ENCODE results near the gene DDX3X.
"Not testable (repeated sequence)": the region's sequence is repeated elsewhere in the genome, so short reads cannot be mapped to it uniquely, and the experiment has no call there.

The DDX3X gene

GRCh38 chrX:41406201-41406600 lies 72.2 kb downstream of the DDX3X start:
- H3K36me3 ChIP-seq (ENCODE audit: control insufficient read depth in 1 of 2, insufficient read depth in 2 of 2, low read length in 2 of 2), result no peaks in the 10 kb centered on the region
- no peaks in the 10 kb centered on the region for H3K4me1 ChIP-seq (ENCODE audit: control insufficient read depth in 1 of 2, insufficient read depth in 2 of 2, low read length in 2 of 2)
- H3K4me3 ChIP-seq (ENCODE audit: low read depth in 1 of 2, low read length in 2 of 2), result no peak overlapping the region
- H3K27me3 ChIP-seq (ENCODE audit: control insufficient read depth in 1 of 2, insufficient read depth in 2 of 2, low read length in 2 of 2), result no peaks in the 10 kb centered on the region
- no peak overlapping the region for H3K9ac ChIP-seq (ENCODE audit: low read depth in 1 of 2, low read length in 2 of 2)
- H3K27ac ChIP-seq (ENCODE audit: low read depth, low read length), result no peak overlapping the region
- H3K9me3 ChIP-seq (ENCODE audit: control insufficient read depth in 1 of 2, low read length in 2 of 2), result no peaks in the 10 kb centered on the region

GRCh38 chrX:41407816-41408215 lies 73.9 kb downstream of the DDX3X start:
- Histone ChIP-seq H3K4me3 (ENCODE audit: low read depth in 1 of 2, low read length in 2 of 2) (no peak overlapping the region), H3K27ac (ENCODE audit: low read depth, low read length) (no peak overlapping the region), H3K27me3 (ENCODE audit: control insufficient read depth in 1 of 2, insufficient read depth in 2 of 2, low read length in 2 of 2) (no peaks in the 10 kb centered on the region), H3K36me3 (ENCODE audit: control insufficient read depth in 1 of 2, insufficient read depth in 2 of 2, low read length in 2 of 2) (no peaks in the 10 kb centered on the region), H3K9me3 (ENCODE audit: control insufficient read depth in 1 of 2, low read length in 2 of 2) (no peaks in the 10 kb centered on the region), H3K9ac (ENCODE audit: low read depth in 1 of 2, low read length in 2 of 2) (no peak overlapping the region), H3K4me1 (ENCODE audit: control insufficient read depth in 1 of 2, insufficient read depth in 2 of 2, low read length in 2 of 2) (peaks cover 0 to 3% of the 10 kb centered on the region in 2 donors)

GRCh38 chrX:41408576-41408975 lies 74.6 kb downstream of the DDX3X start:
- Histone ChIP-seq H3K27me3 (ENCODE audit: control insufficient read depth in 1 of 2, insufficient read depth in 2 of 2, low read length in 2 of 2) (no peaks in the 10 kb centered on the region), H3K9me3 (ENCODE audit: control insufficient read depth in 1 of 2, low read length in 2 of 2) (no peaks in the 10 kb centered on the region), H3K4me1 (ENCODE audit: control insufficient read depth in 1 of 2, insufficient read depth in 2 of 2, low read length in 2 of 2) (peaks cover 0 to 3% of the 10 kb centered on the region in 2 donors), H3K4me3 (ENCODE audit: low read depth in 1 of 2, low read length in 2 of 2) (no peak overlapping the region), H3K9ac (ENCODE audit: low read depth in 1 of 2, low read length in 2 of 2) (no peak overlapping the region), H3K27ac (ENCODE audit: low read depth, low read length) (no peak overlapping the region), H3K36me3 (ENCODE audit: control insufficient read depth in 1 of 2, insufficient read depth in 2 of 2, low read length in 2 of 2) (no peaks in the 10 kb centered on the region)

GRCh38 chrX:41409006-41409405 lies 75.0 kb downstream of the DDX3X start:
- Histone ChIP-seq H3K27me3 (ENCODE audit: control insufficient read depth in 1 of 2, insufficient read depth in 2 of 2, low read length in 2 of 2) (no peaks in the 10 kb centered on the region), H3K36me3 (ENCODE audit: control insufficient read depth in 1 of 2, insufficient read depth in 2 of 2, low read length in 2 of 2) (no peaks in the 10 kb centered on the region), H3K9ac (ENCODE audit: low read depth in 1 of 2, low read length in 2 of 2) (no peak overlapping the region), H3K27ac (ENCODE audit: low read depth, low read length) (no peak overlapping the region), H3K4me3 (ENCODE audit: low read depth in 1 of 2, low read length in 2 of 2) (no peak overlapping the region), H3K4me1 (ENCODE audit: control insufficient read depth in 1 of 2, insufficient read depth in 2 of 2, low read length in 2 of 2) (peaks cover 0 to 3% of the 10 kb centered on the region in 2 donors), H3K9me3 (ENCODE audit: control insufficient read depth in 1 of 2, low read length in 2 of 2) (no peaks in the 10 kb centered on the region)

- H3K4me1 ChIP-seq (ENCODE audit: control insufficient read depth in 1 of 2, insufficient read depth in 2 of 2, low read length in 2 of 2); H3K4me3 ChIP-seq (ENCODE audit: low read depth in 1 of 2, low read length in 2 of 2); H3K9ac ChIP-seq (ENCODE audit: low read depth in 1 of 2, low read length in 2 of 2); H3K9me3 ChIP-seq (ENCODE audit: control insufficient read depth in 1 of 2, low read length in 2 of 2); H3K36me3 ChIP-seq (ENCODE audit: control insufficient read depth in 1 of 2, insufficient read depth in 2 of 2, low read length in 2 of 2); H3K27me3 ChIP-seq (ENCODE audit: control insufficient read depth in 1 of 2, insufficient read depth in 2 of 2, low read length in 2 of 2); H3K27ac ChIP-seq (ENCODE audit: low read depth, low read length): not testable (repeated sequence)
Measured at GRCh38 chrX:41411222-41411621, 77.3 kb downstream of the DDX3X start.

GRCh38 chrX:41412261-41413081 lies 78.5 kb downstream of the DDX3X start:
- H3K9ac ChIP-seq (ENCODE audit: low read depth in 1 of 2, low read length in 2 of 2), result peak overlapping the region in 1 of 2 donors; percentile 10

More at GRCh38 chrX:41412261-41413081, 78.5 kb downstream of the DDX3X start:
- Histone ChIP-seq H3K4me3 (ENCODE audit: low read depth in 1 of 2, low read length in 2 of 2) (peak overlapping the region in 1 of 2 donors; percentile 15), H3K36me3 (ENCODE audit: control insufficient read depth in 1 of 2, insufficient read depth in 2 of 2, low read length in 2 of 2) (no peaks in the 10 kb centered on the region), H3K9me3 (ENCODE audit: control insufficient read depth in 1 of 2, low read length in 2 of 2) (no peaks in the 10 kb centered on the region), H3K27ac (ENCODE audit: low read depth, low read length) (peak overlapping the region; percentile 32), H3K4me1 (ENCODE audit: control insufficient read depth in 1 of 2, insufficient read depth in 2 of 2, low read length in 2 of 2) (peaks cover 0 to 3% of the 10 kb centered on the region in 2 donors), H3K27me3 (ENCODE audit: control insufficient read depth in 1 of 2, insufficient read depth in 2 of 2, low read length in 2 of 2) (no peaks in the 10 kb centered on the region)

Data from duodenal mucosa (tissue), 2 donors.